GM12873 (cell line): Measurements from ENCODE around the gene BUD13.

Experiments
- TF ChIP-seq, protein P1 (sequence below): IDR thresholded peaks from 2 replicates; pipeline ENCODE4 v1.5.1; 2012; ENCODE audit warnings: low read depth, mild to moderate bottlenecking, moderate library complexity, low read length, control low read depth; ENCODE audit not compliant: insufficient read depth; ENCODE audit errors: missing control alignments

BUD13 gene

DNA sequence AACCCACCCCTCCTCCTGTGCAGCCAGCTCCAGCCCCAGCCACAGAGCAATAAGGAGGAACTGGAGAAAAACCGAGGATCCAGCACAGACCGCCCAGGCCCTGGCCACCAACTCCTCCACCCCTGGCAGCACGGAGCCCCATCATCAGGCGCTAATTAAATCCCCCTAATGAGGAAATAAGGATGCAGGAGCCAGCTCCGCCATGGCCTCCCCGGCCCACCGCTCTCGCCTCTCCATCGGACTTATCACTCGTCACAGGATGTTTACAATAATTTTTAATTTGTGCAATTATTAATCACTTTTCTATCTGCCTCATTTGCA, 42.6 kb downstream of the BUD13 start:
- TF ChIP-seq, protein P1, sequence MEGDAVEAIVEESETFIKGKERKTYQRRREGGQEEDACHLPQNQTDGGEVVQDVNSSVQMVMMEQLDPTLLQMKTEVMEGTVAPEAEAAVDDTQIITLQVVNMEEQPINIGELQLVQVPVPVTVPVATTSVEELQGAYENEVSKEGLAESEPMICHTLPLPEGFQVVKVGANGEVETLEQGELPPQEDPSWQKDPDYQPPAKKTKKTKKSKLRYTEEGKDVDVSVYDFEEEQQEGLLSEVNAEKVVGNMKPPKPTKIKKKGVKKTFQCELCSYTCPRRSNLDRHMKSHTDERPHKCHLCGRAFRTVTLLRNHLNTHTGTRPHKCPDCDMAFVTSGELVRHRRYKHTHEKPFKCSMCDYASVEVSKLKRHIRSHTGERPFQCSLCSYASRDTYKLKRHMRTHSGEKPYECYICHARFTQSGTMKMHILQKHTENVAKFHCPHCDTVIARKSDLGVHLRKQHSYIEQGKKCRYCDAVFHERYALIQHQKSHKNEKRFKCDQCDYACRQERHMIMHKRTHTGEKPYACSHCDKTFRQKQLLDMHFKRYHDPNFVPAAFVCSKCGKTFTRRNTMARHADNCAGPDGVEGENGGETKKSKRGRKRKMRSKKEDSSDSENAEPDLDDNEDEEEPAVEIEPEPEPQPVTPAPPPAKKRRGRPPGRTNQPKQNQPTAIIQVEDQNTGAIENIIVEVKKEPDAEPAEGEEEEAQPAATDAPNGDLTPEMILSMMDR: no peak

GRCh38 chr11:116729501-116730240, 43.1 kb downstream of the BUD13 start:
- TF ChIP-seq, protein P1: no peak

GRCh38 chr11:116727990-116728389, 44.8 kb downstream of the BUD13 start:
- TF ChIP-seq, protein P1: no peak

DNA sequence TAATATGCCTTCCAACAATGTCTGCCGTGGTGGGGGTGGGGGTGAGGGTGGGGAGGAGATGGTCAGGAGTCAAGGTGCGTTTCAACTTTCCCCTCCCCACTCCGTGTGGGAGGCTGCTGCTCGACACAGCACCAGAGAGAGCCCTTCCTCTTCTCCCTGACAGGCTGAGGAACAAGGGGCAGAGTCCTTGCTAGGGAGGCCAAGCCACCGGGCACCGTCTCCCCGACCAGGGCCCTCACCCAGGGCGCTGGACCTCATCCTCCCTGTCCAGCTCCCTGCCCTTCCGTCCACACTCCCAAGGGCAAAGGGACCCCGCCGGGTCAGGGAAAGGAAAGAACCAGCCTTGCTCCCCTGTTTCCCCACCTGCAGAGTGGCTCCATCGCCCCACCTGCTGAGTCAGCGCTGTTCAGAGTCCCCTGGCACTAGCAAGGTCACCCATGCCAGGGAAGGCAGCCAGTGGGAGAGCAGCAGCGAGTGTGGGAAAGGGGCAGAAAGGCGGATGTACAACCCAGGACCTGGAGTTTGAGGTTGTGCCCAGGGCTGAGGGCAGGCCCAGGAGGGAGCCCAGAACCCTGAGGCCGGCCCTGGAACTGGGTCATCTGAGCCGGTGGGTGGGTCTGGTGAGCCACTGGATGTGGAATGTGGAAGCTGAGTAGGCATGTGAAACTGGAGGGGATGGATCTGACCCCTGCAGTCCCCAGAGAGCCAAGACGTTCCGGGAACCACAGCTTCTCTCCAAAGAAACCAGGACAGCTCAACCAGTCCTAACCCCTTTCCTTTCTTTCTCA, 47.2 kb downstream of the BUD13 start:
- TF ChIP-seq, protein P1: no peak

DNA sequence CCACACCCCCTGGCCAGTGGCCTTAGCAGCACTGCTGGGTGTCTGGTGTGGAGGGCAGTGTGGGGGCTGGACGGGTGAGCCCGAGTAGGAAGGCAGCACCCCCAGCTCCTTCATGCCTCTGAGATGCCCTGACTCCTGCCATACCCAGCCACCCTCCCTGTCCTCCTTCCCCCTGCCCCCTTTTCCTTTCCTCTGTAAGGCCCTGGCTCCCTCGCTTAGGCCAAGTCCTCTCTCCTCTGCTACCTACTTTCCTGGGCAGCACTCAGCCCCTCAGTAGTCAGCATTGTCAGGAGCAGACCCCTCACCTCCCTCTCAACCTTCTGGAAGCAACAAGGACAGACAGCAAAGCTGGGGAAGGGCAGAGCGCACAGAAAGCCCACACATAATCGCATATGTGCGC, 48.0 kb downstream of the BUD13 start:
- TF ChIP-seq, protein P1: no peak

- TF ChIP-seq, protein P1: no peak
These were observed 49.3 kb downstream of the BUD13 start for GRCh38 chr11:116723511-116723910.

DNA sequence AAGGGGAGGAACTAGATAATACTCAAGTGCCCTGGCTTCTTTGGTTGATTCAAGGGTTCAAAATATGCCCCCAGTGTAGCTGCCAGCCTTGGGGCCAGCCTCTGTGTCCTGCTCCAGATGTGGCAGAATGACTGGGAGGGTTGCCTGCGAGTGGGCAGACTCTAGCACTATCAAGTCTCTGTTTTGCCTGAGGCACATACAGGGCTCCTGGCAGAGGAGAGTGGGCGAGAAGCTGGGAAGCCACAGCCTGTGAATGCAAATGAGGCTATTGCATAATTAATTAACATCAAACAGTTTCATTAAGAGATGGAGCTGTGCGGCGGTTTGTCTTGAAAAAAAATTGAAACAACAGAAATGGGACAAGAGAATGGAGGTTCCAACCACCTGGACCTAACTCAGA, 50.8 kb downstream of the BUD13 start:
- TF ChIP-seq, protein P1: no peak
